Esophagus muscularis mucosa (tissue), 3 donors: Measurements from ENCODE around the gene ZNF76.

ENCODE experiments used
- POLR2AphosphoS5 ChIP-seq, 2 donors: sonication (generic); formaldehyde crosslinking; IDR thresholded peaks; one replicate each; pipeline ENCODE4 v1.6.1; 2017; ENCODE audit warnings: antibody characterized with exemption in 2 of 2
- TF ChIP-seq, protein P1 (sequence below), 3 experiments: fragments of 200-600 bp in 2 of 3; fragments of 450-650 bp in 1 of 3; sonication (generic) in 2 of 3; IDR thresholded peaks; one replicate each; pipeline ENCODE4 v1.5.1; 2017 to 2019; ENCODE audit warnings: antibody characterized with exemption in 3 of 3, mild to moderate bottlenecking in 2 of 3, moderate library complexity in 1 of 3

DNA sequence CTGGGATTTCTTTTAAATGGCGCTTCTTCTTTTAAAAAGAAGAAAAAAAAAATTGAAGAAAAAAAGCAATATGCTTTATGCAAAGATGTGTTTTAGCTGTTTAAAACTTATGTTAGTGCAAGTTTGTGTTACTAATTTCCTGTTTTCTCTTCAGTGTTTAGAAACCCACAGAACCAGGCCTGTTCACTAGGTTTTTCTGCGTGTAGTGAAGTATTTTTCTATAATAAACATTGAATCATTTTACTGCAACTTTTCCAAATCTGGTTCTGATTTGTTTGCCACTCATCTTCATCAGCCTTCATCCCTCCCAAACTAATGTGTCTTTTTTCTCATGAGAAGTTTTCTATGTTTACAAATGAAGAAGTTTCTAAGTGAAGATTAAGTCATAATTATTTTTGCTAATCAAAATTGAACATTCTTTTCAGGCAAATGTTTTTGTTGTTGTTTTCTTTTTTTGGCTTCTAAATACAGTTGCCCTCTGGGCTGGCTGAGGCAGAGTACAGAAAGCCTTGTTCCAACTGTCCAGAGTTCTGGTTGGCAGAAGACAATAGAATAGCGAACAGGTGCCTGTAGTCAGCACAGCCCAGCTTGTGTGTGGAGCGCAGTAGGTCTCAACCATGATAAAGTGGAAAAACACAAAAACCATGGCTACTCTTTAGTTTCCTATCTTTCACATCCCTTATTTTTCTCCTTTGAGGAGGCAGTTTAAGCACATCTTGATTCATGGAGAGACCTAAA, 14.5 kb downstream of the ZNF76 start:
- TF ChIP-seq POLR2AphosphoS5 (IDR thresholded peaks at IDR 0.05) = no peak
- TF ChIP-seq, protein P1, sequence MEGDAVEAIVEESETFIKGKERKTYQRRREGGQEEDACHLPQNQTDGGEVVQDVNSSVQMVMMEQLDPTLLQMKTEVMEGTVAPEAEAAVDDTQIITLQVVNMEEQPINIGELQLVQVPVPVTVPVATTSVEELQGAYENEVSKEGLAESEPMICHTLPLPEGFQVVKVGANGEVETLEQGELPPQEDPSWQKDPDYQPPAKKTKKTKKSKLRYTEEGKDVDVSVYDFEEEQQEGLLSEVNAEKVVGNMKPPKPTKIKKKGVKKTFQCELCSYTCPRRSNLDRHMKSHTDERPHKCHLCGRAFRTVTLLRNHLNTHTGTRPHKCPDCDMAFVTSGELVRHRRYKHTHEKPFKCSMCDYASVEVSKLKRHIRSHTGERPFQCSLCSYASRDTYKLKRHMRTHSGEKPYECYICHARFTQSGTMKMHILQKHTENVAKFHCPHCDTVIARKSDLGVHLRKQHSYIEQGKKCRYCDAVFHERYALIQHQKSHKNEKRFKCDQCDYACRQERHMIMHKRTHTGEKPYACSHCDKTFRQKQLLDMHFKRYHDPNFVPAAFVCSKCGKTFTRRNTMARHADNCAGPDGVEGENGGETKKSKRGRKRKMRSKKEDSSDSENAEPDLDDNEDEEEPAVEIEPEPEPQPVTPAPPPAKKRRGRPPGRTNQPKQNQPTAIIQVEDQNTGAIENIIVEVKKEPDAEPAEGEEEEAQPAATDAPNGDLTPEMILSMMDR (IDR thresholded peaks at IDR 0.05) = no peak
